Stomach smooth muscle (tissue), 2 donors: Measurements from ENCODE around the gene SDHAF1.
A peak's percentile ranks its signal among the peaks of the same experiment; 100 is the strongest.
"Not testable (repeated sequence)": the region's sequence is repeated elsewhere in the genome, so short reads cannot be mapped to it uniquely, and the experiment has no call there.

ENCODE experiments used
- H3K27ac ChIP-seq: one replicate; pipeline ENCODE4 v1.7.0; 2013; ENCODE audit warnings: mild to moderate bottlenecking, low read length, inconsistent platforms
- H3K27me3 ChIP-seq, 2 donors: one replicate each; pipeline ENCODE4 v1.7.0; 2013; ENCODE audit warnings: low read length in 2 of 2; ENCODE audit not compliant: insufficient read depth in 2 of 2, control insufficient read depth in 1 of 2
- H3K36me3 ChIP-seq, 2 donors: one replicate each; pipeline ENCODE4 v1.7.0; 2013; ENCODE audit warnings: low read length in 2 of 2; ENCODE audit not compliant: control insufficient read depth in 2 of 2, insufficient read depth in 2 of 2
- H3K4me1 ChIP-seq: one replicate; pipeline ENCODE4 v1.7.0; 2013; ENCODE audit warnings: low read length; ENCODE audit not compliant: control insufficient read depth, insufficient read depth
- H3K4me3 ChIP-seq, 2 donors: one replicate each; pipeline ENCODE4 v1.7.0; 2013; ENCODE audit warnings: low read length in 2 of 2
- H3K9ac ChIP-seq, 2 donors: one replicate each; pipeline ENCODE4 v1.7.0; 2013; ENCODE audit warnings: low read length in 2 of 2, mild to moderate bottlenecking in 1 of 2
- H3K9me3 ChIP-seq, 2 donors: one replicate each; pipeline ENCODE4 v1.7.0; 2013; ENCODE audit warnings: low read length in 2 of 2; ENCODE audit not compliant: control insufficient read depth in 2 of 2
- donor health status: healthy.
- donor health status: Pancreatic carcinoma.

The SDHAF1 gene

GRCh38 chr19:35995048-35995993 is at the start of gene SDHAF1:
SDHAF1 (plus strand) TSS chr19:35995188; CDS start chr19:35995275, 87 bp downstream.
- Histone ChIP-seq H3K9ac (peak within 1 kb of the TSS; percentile 84 to 86), H3K4me3 (peak within 1 kb of the TSS; percentile 91), H3K27me3 (no peaks in the 10 kb centered on the region), H3K9me3 (no peaks in the 10 kb centered on the region), H3K4me1 (peaks cover 36% of the 10 kb centered on the region), H3K36me3 (peaks cover 0 to 2% of the 10 kb centered on the region in 2 donors), H3K27ac (peak within 1 kb of the TSS; percentile 79)

- no peaks in the 10 kb centered on the region for H3K27me3 ChIP-seq
- no peak overlapping the region for H3K4me3 ChIP-seq
- no peaks in the 10 kb centered on the region for H3K4me1 ChIP-seq
- no peak overlapping the region for H3K27ac ChIP-seq
- no peak overlapping the region for H3K9ac ChIP-seq
- peaks cover 0 to 7% of the 10 kb centered on the region in 2 donors for H3K36me3 ChIP-seq
- no peaks in the 10 kb centered on the region for H3K9me3 ChIP-seq
Observed at GRCh38 chr19:35946203-35946602, 48.8 kb upstream of the SDHAF1 start.

GRCh38 chr19:35949131-35949530 is 45.9 kb upstream of the SDHAF1 start:
- Histone ChIP-seq H3K4me3 (no peak overlapping the region), H3K9ac (no peak overlapping the region), H3K4me1 (no peaks in the 10 kb centered on the region), H3K9me3 (no peaks in the 10 kb centered on the region), H3K36me3 (peaks cover 0 to 2% of the 10 kb centered on the region in 2 donors), H3K27ac (no peak overlapping the region), H3K27me3 (peaks cover 0 to 5% of the 10 kb centered on the region in 2 donors)

- Histone ChIP-seq H3K27ac (no peak overlapping the region), H3K27me3 (peaks cover 26 to 39% of the 10 kb centered on the region in 2 donors), H3K4me1 (peaks cover 9% of the 10 kb centered on the region), H3K36me3 (no peaks in the 10 kb centered on the region), H3K4me3 (no peak overlapping the region), H3K9me3 (no peaks in the 10 kb centered on the region), H3K9ac (no peak overlapping the region)
Observed at GRCh38 chr19:35955881-35956634, 38.9 kb upstream of the SDHAF1 start.

- H3K4me1 ChIP-seq, H3K36me3 ChIP-seq, H3K9me3 ChIP-seq, H3K9ac ChIP-seq, H3K4me3 ChIP-seq, H3K27ac ChIP-seq: not testable (repeated sequence)
- H3K27me3 ChIP-seq: peaks cover 28 to 43% of the 10 kb centered on the region in 2 donors
Observed at GRCh38 chr19:35957411-35957810, 37.6 kb upstream of the SDHAF1 start.

GRCh38 chr19:35958660-35959039 is 36.3 kb upstream of the SDHAF1 start:
- no peak overlapping the region for H3K9ac ChIP-seq
- no peak overlapping the region for H3K27ac ChIP-seq
- peaks cover 9% of the 10 kb centered on the region for H3K4me1 ChIP-seq
- H3K27me3 ChIP-seq: peaks cover 33 to 46% of the 10 kb centered on the region in 2 donors
- H3K4me3 ChIP-seq: no peak overlapping the region
- no peaks in the 10 kb centered on the region for H3K9me3 ChIP-seq
- H3K36me3 ChIP-seq: no peaks in the 10 kb centered on the region

GRCh38 chr19:35959040-35959967 is 35.7 kb upstream of the SDHAF1 start:
- Histone ChIP-seq H3K9ac (no peak overlapping the region), H3K4me1 (peaks cover 9% of the 10 kb centered on the region), H3K4me3 (no peak overlapping the region), H3K27ac (no peak overlapping the region), H3K9me3 (no peaks in the 10 kb centered on the region), H3K27me3 (peaks cover 33 to 42% of the 10 kb centered on the region in 2 donors), H3K36me3 (no peaks in the 10 kb centered on the region)

GRCh38 chr19:35959968-35960320 is 35.0 kb upstream of the SDHAF1 start:
- peaks cover 33 to 42% of the 10 kb centered on the region in 2 donors for H3K27me3 ChIP-seq
- H3K9me3 ChIP-seq: no peaks in the 10 kb centered on the region
- no peak overlapping the region for H3K27ac ChIP-seq
- H3K36me3 ChIP-seq: no peaks in the 10 kb centered on the region
- H3K4me1 ChIP-seq: peaks cover 9% of the 10 kb centered on the region
- H3K9ac ChIP-seq: no peak overlapping the region
- H3K4me3 ChIP-seq: no peak overlapping the region

GRCh38 chr19:35960432-35960972 is 34.5 kb upstream of the SDHAF1 start:
- H3K9ac ChIP-seq: no peak overlapping the region
- H3K4me3 ChIP-seq: no peak overlapping the region
- peaks cover 9% of the 10 kb centered on the region for H3K4me1 ChIP-seq
- H3K27me3 ChIP-seq: peaks cover 34 to 42% of the 10 kb centered on the region in 2 donors
- H3K9me3 ChIP-seq: no peaks in the 10 kb centered on the region
- no peaks in the 10 kb centered on the region for H3K36me3 ChIP-seq
- no peak overlapping the region for H3K27ac ChIP-seq

- no peak overlapping the region for H3K27ac ChIP-seq
- no peaks in the 10 kb centered on the region for H3K36me3 ChIP-seq
- peaks cover 29 to 32% of the 10 kb centered on the region in 2 donors for H3K27me3 ChIP-seq
- peaks cover 9% of the 10 kb centered on the region for H3K4me1 ChIP-seq
- H3K4me3 ChIP-seq: no peak overlapping the region
- H3K9me3 ChIP-seq: no peaks in the 10 kb centered on the region
- H3K9ac ChIP-seq: no peak overlapping the region
Observed at GRCh38 chr19:35963514-35963913, 31.5 kb upstream of the SDHAF1 start.
